ENCODE measurements around the gene SLC25A47. TPM values are rescaled to one million over a fixed set of nuclear protein-coding genes. Genes with fewer than 3 reads are reported as not detected.

The SLC25A47 gene
- total RNA-seq, 1 experiment from 2014 or later, result 0.13 TPM

- no peak for TF ChIP-seq CTCF (conservative IDR thresholded peaks at IDR 0.05)
- Histone ChIP-seq H2AK5ac (ENCODE audit: insufficient read length, low read length) (no peak overlapping the region), H2BK120ac (ENCODE audit: low read depth, low read length, poor library complexity, severe bottlenecking) (no peak overlapping the region), H3K4me2 (ENCODE audit: insufficient read depth, insufficient read length, low read length) (no peak overlapping the region), H3K9me3 (ENCODE audit: control insufficient read depth, low read depth, low read length) (no peaks in the 10 kb centered on the region), H4K8ac (replicated peaks; ENCODE audit: insufficient read length, low read depth, low read length) (no peak overlapping the region), H3K14ac (ENCODE audit: insufficient read depth, low read length) (no peak overlapping the region; the same call in 1 of the 2 replicates), H3K4ac (ENCODE audit: low read depth, low read length) (no peak overlapping the region), H4K91ac (ENCODE audit: insufficient read length, low read depth, low read length) (no peak overlapping the region), H3K23ac (ENCODE audit: insufficient read length, low read depth, low read length) (no peak overlapping the region), H3T11ph (ENCODE audit: low read length) (no peak overlapping the region), H3K56ac (ENCODE audit: insufficient read length, low read depth, low read length) (no peak overlapping the region), H3K27ac (ENCODE audit: insufficient read length, low read depth, low read length) (no peak overlapping the region), H4K5ac (ENCODE audit: insufficient read length, low read depth, low read length) (no peak overlapping the region), H3K79me2 (ENCODE audit: insufficient read depth, low read length) (no peaks in the 10 kb centered on the region), H4K20me1 (ENCODE audit: control insufficient read depth, insufficient read depth, insufficient read length) (no peaks in the 10 kb centered on the region), H2BK5ac (ENCODE audit: insufficient read length, low read length) (no peak overlapping the region), H2AFZ (ENCODE audit: low read length) (no peak overlapping the region), H3K27me3 (ENCODE audit: insufficient read depth, low read length) (no peaks in the 10 kb centered on the region), H3K18ac (ENCODE audit: insufficient read length, low read depth, low read length) (no peak overlapping the region), H3K4me1 (ENCODE audit: insufficient read depth, low read length) (no peaks in the 10 kb centered on the region), H3K79me1 (ENCODE audit: insufficient read depth, low read depth, low read length, poor library complexity, severe bottlenecking) (no peaks in the 10 kb centered on the region), H3K23me2 (ENCODE audit: insufficient read length, low read depth, low read length, poor library complexity, severe bottlenecking) (no peaks in the 10 kb centered on the region), H2BK12ac (ENCODE audit: insufficient read length, low read depth, low read length) (no peak overlapping the region), H2BK20ac (ENCODE audit: low read depth, low read length, poor library complexity, severe bottlenecking) (no peak overlapping the region), H3K9ac (ENCODE audit: extremely low read depth, insufficient read length, low read length) (no peak overlapping the region), H2BK15ac (ENCODE audit: low read depth, low read length) (no peak overlapping the region)
- peaks cover 0 to 6% (median 0%) of the 10 kb centered on the region in 3 experiments; a peak in 1 of 7 replicates for H3K36me3 Mint-ChIP-seq (ENCODE audit: insufficient read depth in 1 of 3, low read depth in 3 of 3)
- no CpG with 5 or more reads among the region's 32 CpGs for WGBS (ENCODE audit: extremely low coverage, insufficient read length, low lambda C conversion rate)
- H3K4me1 Mint-ChIP-seq, result peaks cover 0 to 5% of the 10 kb centered on the region in 2 experiments; a peak in 1 of 4 replicates
- no peaks in the 10 kb centered on the region for H3K9me3 Mint-ChIP-seq
- H3K27me3 Mint-ChIP-seq (ENCODE audit: low read depth), result peaks cover 1% of the 10 kb centered on the region
- DNase-seq, result no peak
- H3K4me3 Mint-ChIP-seq, result no peak overlapping the region
- H3K27ac Mint-ChIP-seq, result no peak overlapping the region; a peak in 1 of 7 replicates
Measured at GRCh38 chr14:100328495-100329163, 5.5 kb downstream of the SLC25A47 start.
